Left lung (tissue), 10 donors: ENCODE measurements around the gene FUNDC2. TPM values are rescaled to one million over a fixed set of nuclear protein-coding genes. Genes with fewer than 3 reads are reported as not detected.

Experiments
- ATAC-seq: fragments of 200-7000 bp; cut with Tn5 transposase; one replicate; pipeline ENCODE4 v1.9.1; 2020; ENCODE audit warnings: moderate library complexity
- DNase-seq, 4 donors: peaks; one replicate each; pipeline ENCODE4 v3.0.0-alpha.2; 2013 to 2020
- H3K27ac ChIP-seq, 2 donors: fragments of 200-600 bp; sonication (generic) in 1 of 2; one replicate each; pipeline versions ENCODE4 v1.5.0 to v1.8.0; 2020 to 2021
- H3K27me3 ChIP-seq, 2 donors: fragments of 200-600 bp; sonication (generic) in 1 of 2; one replicate each; pipeline versions ENCODE4 v1.5.0 to v1.8.0; 2020 to 2021
- H3K36me3 ChIP-seq, 2 donors: fragments of 200-600 bp; sonication (generic) in 1 of 2; one replicate each; pipeline versions ENCODE4 v1.5.0 to v1.8.0; 2020 to 2021
- H3K4me1 ChIP-seq, 2 donors: fragments of 200-600 bp; one replicate each; pipeline ENCODE4 v1.8.0; 2021
- H3K4me3 ChIP-seq, 2 donors: fragments of 200-600 bp; sonication (generic) in 1 of 2; one replicate each; pipeline versions ENCODE4 v1.5.0 to v1.8.0; 2020 to 2021; ENCODE audit warnings: mild to moderate bottlenecking in 1 of 2
- H3K9me3 ChIP-seq, 2 donors: fragments of 200-600 bp; sonication (generic) in 1 of 2; one replicate each; pipeline versions ENCODE4 v1.5.0 to v1.8.0; 2020 to 2021
- intact Hi-C, 2 donors: fragments of 100-400 bp; cut with DNase I; formaldehyde crosslinking; loops; one replicate each; pipeline versions ENCODE4 v1.11.2 to v1.14.2; 2022
- polyA plus RNA-seq, 6 donors: library from polyadenylated mRNA; unstranded; fragments of 120-200 nt; gene quantifications; one replicate each; pipeline ENCODE4 v1.2.1, GENCODE V29; 2013; ENCODE audit not compliant: insufficient read length in 6 of 6
- total RNA-seq, 2 donors: library from RNA; stranded (reverse); fragmentation: NEBNext Ultra II Directional; extraction: Animal tissue kit (Norgen Biotek cat#: 25700); gene quantifications; one replicate each; pipeline ENCODE4 v1.2.1, GENCODE V29; 2021
- TF ChIP-seq, protein P1 (sequence below), 2 donors: fragments of 200-600 bp; sonication (generic) in 1 of 2; IDR thresholded peaks; one replicate each; pipeline versions ENCODE4 v1.5.0 to v1.8.0; 2021; ENCODE audit warnings: antibody characterized with exemption in 2 of 2
- donor health status: DM: no; HTN: yes; CAD: no.
- donor health status: DM: no; HTN: no; CAD: no.

The FUNDC2 gene
- total and polyA plus RNA-seq, 8 donors, result 71.5 to 122 (median 105) TPM

DNA sequence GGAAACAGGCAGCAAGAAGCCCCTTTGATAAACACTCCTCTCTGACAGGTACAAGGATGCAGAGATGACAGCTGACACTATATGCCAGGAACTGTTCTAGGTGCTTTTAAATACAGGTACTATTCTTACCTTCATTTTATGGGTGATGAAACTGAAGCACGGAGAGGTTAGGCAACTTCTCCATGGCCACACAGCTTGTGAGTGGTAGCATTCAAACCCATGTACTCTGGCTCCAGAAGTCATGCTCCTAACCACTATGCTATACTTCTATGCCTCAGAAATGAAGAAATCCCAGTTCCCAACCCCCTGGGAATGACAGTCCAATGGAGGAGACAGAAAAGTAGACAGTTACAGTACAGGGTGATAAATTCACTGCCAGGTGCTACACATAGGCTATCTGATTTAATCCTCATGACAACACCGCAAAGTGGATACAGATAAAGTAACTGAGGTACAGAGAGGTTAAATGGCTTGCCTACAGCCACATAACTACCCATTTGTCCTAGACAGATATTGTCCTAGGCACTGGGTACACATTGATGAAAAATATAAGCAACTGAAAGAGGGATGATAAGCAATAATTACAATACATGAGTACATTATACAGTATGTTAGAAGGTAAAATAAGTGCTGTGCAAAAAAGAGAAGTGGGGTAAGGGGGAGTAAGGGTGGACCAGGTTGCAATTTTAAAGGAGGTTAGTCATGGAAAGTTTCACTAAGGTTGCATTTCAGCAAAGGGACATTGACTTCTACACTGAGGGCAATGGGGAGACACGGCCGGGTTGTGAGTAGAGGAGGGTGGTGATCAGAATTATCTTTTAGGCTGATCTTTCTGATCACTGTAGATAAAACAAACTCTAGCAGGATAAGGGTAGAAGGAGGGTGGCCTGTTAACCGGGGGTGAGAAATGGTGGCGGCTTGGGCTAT lies 2.5 kb upstream of the FUNDC2 start:
- DNase-seq, result no peak
- Histone ChIP-seq H3K4me3 (no peak overlapping the region), H3K9me3 (no peaks in the 10 kb centered on the region), H3K27me3 (no peaks in the 10 kb centered on the region), H3K27ac (no peak overlapping the region), H3K4me1 (peaks cover 4 to 8% of the 10 kb centered on the region in 2 donors), H3K36me3 (no peaks in the 10 kb centered on the region)
- intact Hi-C loops, result no loop called here
- no peak for ATAC-seq
- TF ChIP-seq, protein P1, sequence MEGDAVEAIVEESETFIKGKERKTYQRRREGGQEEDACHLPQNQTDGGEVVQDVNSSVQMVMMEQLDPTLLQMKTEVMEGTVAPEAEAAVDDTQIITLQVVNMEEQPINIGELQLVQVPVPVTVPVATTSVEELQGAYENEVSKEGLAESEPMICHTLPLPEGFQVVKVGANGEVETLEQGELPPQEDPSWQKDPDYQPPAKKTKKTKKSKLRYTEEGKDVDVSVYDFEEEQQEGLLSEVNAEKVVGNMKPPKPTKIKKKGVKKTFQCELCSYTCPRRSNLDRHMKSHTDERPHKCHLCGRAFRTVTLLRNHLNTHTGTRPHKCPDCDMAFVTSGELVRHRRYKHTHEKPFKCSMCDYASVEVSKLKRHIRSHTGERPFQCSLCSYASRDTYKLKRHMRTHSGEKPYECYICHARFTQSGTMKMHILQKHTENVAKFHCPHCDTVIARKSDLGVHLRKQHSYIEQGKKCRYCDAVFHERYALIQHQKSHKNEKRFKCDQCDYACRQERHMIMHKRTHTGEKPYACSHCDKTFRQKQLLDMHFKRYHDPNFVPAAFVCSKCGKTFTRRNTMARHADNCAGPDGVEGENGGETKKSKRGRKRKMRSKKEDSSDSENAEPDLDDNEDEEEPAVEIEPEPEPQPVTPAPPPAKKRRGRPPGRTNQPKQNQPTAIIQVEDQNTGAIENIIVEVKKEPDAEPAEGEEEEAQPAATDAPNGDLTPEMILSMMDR (IDR thresholded peaks at IDR 0.05), result no peak

DNA sequence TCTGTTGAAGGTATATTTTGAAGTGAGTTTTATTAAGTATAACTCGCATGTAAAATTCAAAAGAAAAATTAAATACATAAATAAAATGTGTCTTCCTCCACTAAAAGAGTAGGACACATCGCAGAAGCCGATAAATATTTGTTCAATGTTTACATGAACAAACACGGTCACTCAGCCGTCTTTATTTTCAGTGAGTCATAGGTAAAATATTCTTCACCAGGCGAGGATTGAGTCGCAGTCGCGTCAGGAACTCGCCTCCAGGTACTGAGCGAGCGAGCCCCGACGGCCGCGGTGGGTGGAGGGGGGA lies 271 bp upstream of the FUNDC2 start:
- H3K4me3 ChIP-seq, result peak overlapping the region; percentile 51 to 58
- peaks cover 4 to 8% of the 10 kb centered on the region in 2 donors for H3K4me1 ChIP-seq
- peak overlapping the region; percentile 95 to 96 for H3K27ac ChIP-seq
- no peaks in the 10 kb centered on the region for H3K27me3 ChIP-seq
- DNase-seq, result no peak
- intact Hi-C loops, result no loop called here
- TF ChIP-seq, protein P1 (IDR thresholded peaks at IDR 0.05), result no peak
- no peaks in the 10 kb centered on the region for H3K9me3 ChIP-seq
- H3K36me3 ChIP-seq, result no peaks in the 10 kb centered on the region
- ATAC-seq, result no peak

DNA sequence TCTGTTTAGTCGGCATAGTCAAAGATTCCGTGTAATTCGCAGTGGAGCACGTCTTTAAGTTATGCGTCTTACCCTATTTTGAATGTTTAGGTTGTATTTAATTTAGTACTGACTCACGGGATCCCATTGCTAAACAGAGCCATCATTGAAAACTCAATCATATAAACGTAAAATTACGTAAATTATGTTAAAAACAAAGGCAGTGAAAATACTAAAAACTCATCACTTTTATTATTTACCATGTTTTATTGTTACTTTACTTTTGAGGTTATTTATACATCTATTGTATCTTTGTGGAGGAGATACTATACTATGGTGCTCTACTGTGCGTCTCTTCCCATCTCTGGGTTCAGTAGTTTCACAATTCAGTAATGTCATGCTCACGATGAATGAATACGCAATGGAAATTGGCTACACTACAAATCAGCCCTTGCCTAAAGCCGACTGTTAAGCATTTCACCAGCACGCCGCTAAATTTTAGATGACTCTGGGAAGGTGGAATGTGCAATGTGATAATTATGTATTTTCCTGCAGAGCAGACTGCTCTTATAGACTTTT lies 944 bp downstream of the FUNDC2 start:
- Histone ChIP-seq H3K36me3 (no peaks in the 10 kb centered on the region), H3K27me3 (no peaks in the 10 kb centered on the region), H3K4me3 (peak overlapping the region; percentile 51 to 58), H3K4me1 (peaks cover 4 to 8% of the 10 kb centered on the region in 2 donors), H3K9me3 (no peaks in the 10 kb centered on the region), H3K27ac (peak overlapping the region; percentile 95 to 96)
- TF ChIP-seq, protein P1 (IDR thresholded peaks at IDR 0.05), result no peak
- ATAC-seq, result peak; percentile 37
- intact Hi-C loops, result no loop called here
- peak in 2 of 4 donors; percentile 42 to 72 for DNase-seq

DNA sequence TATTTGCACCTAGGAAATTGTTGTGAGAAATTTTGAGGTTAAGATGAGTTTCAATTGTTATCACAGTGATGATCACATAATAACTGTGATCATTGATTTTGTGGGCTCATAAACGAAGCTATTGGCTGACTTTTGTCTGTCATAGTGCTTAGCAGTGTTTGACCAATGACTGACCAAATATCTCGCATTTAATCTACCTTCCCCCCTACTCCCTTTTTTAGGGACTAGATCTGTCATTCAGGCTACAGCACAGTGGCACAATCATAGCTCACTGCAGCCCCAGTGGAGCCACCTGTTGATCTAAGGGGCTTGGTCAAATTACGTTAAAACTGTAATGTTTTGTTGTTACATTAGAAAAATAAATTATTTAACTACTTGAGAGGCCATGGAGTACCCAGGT lies 1.5 kb downstream of the FUNDC2 start:
- Histone ChIP-seq H3K9me3 (no peaks in the 10 kb centered on the region), H3K27me3 (no peaks in the 10 kb centered on the region), H3K4me1 (peaks cover 4 to 8% of the 10 kb centered on the region in 2 donors), H3K4me3 (peak overlapping the region in 1 of 2 donors; percentile 58), H3K27ac (peak overlapping the region; percentile 95 to 96), H3K36me3 (no peaks in the 10 kb centered on the region)
- intact Hi-C loops, result no loop called here
- DNase-seq (no peak), ATAC-seq (no peak)
- TF ChIP-seq, protein P1 (IDR thresholded peaks at IDR 0.05), result no peak

DNA sequence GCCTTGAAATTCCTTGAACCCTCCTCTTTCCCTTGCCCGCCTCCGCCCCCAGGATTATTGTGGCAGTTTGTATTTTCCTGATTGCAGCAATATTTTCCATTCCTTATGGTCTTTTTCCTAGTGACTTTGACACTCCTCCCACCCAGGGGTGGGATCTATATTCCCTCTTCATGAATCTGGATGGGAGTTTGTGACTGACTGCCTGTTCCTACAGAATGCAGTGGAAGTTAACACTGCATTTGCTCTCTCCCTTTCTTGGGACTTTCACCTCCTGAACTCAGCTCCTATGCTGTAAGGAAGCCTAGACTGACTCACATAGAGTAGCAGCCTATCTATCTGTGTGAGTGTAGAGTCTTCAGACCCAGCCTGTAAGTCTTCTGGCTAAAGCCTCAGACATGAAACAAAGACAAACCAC lies 2.2 kb downstream of the FUNDC2 start:
- no peaks in the 10 kb centered on the region for H3K27me3 ChIP-seq
- no peaks in the 10 kb centered on the region for H3K36me3 ChIP-seq
- H3K4me1 ChIP-seq, result peaks cover 4 to 8% of the 10 kb centered on the region in 2 donors
- peak overlapping the region in 1 of 2 donors; percentile 96 for H3K27ac ChIP-seq
- no peak for DNase-seq
- H3K9me3 ChIP-seq, result no peaks in the 10 kb centered on the region
- intact Hi-C loops, result no loop called here
- no peak overlapping the region for H3K4me3 ChIP-seq
- ATAC-seq, result no peak
- TF ChIP-seq, protein P1 (IDR thresholded peaks at IDR 0.05), result no peak
